GM21447 (cell line): Measurements from ENCODE around the gene NSMF.
A peak's percentile ranks its signal among the peaks of the same experiment; 100 is the strongest.

Source experiments
- ATAC-seq: cut with Tn5 transposase; IDR thresholded peaks from one replicate; pipeline ENCODE4 v1.9.1; 2021; ENCODE audit not compliant: unreplicated experiment

Gene NSMF

GRCh38 chr9:137459152-137459600 is at the start of gene NSMF:
Gene NSMF, minus strand, starts transcription at chr9:137459334. Its CDS starts 232 bp downstream, at chr9:137459102.
- ATAC-seq = peak; percentile 42

DNA sequence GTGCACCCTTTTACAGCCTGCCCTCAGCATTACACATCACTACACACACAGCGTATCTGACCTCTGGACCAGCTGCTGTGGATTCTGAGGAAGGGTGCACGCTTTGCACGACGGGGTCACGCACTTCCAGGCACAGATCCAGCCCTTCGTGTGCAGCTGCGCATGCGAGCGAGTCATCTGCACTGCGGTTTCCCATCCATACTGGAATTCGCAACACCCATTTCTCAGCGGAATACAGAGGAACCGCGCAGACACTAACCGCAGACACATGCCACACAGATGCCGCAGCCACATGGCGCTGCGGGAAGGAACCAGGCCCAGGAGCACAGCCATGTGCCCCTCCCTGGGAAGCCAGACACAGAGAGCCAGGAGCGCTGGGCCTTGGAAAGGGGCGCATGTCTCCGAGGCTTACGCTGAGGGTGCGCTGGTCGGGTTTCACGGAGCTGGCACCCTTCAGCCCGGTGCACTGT is 47.6 kb upstream of the NSMF start:
- ATAC-seq = no peak

GRCh38 chr9:137506274-137506673 is 47.1 kb upstream of the NSMF start:
- no peak for ATAC-seq

- no peak for ATAC-seq
Observed at GRCh38 chr9:137505421-137506140, 46.4 kb upstream of the NSMF start.

DNA sequence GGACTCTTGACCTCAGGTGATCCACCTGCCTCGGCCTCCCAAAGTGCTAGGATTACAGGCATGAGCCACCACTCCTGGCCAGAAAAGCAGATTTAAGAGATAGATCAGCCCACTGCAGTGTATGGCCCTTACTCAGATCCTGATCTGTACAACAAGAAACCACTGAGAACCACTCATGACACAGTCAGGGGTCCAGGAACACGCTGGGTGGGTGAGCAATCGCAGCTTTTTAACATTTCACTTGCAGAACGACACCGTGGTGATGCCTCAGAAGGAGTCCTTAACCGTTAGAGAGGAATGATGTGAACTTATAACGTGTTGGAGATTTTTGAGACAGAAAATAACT is 45.3 kb upstream of the NSMF start:
- no peak for ATAC-seq

GRCh38 chr9:137502008-137502911 is 43.1 kb upstream of the NSMF start:
- no peak for ATAC-seq

- ATAC-seq = no peak
Observed at GRCh38 chr9:137501457-137501856, 42.3 kb upstream of the NSMF start.

DNA sequence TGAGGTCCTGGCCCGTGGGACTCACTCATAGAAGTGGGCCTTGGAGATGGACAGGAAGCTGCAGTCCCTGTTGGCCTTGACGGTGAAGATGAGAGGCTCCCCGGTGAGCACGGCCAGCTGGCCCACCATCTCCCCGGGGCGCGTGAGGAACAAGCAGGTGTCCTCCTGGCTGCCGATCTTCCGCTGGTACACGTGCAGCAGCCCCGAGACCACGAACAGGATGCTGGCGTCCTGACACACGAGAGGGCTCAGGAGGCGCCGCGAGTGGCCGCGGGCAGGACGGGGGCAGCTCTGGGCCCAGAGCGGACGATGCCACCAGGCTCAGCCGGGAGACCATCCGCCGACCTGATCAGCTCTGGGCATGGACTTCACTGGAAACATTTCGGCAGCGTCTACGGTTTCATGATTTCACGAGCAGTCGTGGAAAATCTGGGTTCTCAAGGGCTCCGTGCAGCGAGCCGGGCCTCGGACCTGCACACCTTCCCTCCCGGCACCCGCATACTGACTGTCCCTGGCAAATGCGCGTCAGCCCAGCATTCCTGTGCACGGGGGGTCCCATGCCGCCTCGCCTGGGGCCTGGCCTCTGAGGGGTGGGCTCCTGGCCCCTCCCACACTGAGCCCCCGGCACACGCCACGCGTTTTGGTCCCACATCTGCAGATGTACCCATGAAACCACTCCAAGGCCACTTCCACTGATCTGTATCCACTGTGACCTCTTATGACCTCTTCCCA is 41.7 kb upstream of the NSMF start:
- no peak for ATAC-seq

DNA sequence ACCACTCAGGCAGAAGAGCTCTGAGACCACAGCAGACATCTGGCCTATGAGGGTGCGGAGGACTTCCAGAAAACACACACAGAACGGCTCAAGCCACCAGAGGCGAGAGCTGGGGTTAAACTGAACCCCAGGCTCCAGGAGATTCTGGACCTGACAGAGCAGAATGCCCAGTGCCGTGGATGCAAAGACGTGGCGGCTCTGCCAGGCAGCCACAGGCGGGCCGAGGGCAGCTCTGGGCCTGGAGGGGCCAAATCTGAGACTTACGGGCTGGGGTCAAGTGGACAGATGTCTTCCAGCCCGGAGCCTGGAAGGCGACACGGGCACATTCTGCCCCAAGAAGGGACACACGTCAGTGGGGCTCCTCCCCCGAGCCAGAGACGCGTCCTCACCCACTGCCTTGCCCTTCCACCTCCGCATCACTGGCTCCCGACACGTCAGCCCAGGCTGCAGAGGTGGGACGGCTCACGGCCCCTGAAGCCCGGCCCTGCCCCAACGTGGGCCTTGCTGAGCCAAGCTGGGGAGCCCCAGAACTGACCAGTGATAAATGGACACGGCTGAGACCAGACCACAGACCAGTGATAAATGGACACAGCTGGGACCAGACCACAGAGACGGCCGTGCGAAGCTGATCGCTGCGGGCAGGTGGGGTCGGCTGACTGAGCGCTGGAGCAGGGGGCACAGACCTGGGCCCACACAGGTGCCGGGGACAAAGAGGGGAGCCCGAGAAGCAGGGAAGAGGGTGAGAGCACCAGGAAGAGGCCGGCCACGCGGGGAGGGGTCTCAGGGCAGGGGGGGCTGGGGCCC is 40.9 kb upstream of the NSMF start:
- ATAC-seq = no peak

DNA sequence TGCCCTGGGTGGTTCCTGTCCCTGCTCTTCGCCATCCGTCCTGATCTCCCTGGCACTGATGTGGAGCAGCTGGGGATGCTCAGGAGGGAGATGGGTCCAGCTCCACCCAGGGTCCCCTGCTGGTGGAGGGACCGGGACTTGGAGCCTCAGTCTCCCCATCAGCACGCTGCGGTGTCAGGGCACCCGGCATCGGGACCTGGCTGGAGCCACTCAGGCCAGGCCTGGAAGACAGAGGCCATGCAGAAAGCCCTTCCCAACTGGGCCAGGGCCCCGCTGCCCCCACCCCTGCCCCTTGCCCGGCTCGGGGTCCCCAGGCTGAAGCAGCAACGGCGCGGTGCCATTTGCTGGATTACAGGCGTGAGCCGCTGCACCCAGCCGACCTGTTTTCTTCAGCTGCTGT is 40.3 kb upstream of the NSMF start:
- no peak for ATAC-seq

- ATAC-seq = no peak
Observed at GRCh38 chr9:137498720-137499150, 39.6 kb upstream of the NSMF start.

DNA sequence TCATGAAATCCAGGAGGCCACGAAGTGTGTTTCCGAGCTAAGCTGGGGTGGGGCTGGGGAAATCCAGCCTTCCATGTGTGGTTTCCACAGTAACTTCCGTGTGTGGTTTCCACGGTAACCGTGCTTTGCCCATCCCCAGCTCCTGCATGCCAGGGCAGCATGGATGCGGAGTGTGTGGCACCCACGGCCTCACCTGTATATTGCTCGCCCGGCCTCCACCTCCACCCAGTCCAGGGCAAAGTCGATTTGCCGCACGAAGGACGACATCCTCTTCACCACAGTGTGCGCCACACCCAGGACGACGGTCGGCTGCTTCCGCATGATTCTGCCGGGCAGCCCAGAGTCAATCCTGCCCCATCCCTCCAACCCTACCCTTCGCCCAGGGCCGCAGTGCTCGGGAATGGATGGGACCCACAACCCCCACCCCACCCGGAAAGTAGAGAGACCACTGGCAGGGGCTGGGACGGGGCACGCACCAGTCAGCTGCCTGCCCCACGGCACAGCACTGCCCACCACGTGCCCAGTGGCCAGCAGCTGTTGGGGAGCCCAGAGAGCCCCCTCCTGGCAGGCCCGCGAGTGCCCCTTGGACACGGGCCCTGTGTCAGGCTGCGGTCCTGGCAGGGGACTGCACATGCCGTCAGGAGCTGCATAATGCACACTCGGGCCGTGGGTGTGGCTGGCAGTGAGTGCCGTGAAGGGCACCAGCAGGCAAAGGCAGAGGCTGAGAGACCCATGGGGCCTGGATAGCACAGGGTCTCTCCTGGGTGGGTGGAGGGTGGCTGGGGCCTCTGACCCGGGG is 39.0 kb upstream of the NSMF start:
- no peak for ATAC-seq

- ATAC-seq = no peak
Observed at GRCh38 chr9:137496601-137497375, 37.7 kb upstream of the NSMF start.

GRCh38 chr9:137494550-137495351 is 35.6 kb upstream of the NSMF start:
- ATAC-seq = no peak

DNA sequence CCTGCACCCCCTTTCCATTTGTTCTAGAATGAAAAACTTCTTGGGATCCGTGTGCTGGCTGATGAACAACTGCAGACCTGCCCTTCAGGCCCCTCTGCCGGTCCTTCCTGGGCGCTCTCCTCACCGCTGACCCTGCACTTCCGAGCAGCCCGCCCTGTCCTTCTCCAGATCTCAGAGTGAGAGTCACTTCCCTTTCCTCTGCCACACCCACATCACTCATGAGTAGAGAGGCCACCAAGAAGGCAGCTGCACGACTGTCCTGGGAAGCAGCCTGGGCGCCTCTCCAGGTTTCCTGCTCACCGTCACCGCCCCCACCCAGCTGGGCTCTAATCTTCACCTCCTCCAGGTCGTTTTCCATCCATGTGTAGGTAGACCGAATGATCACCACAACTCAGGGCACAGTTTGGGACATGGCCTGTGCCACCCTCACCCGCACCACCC is 35.0 kb upstream of the NSMF start:
- ATAC-seq = no peak

- ATAC-seq = no peak
Observed at GRCh38 chr9:137493364-137494103, 34.4 kb upstream of the NSMF start.
